IMR-90 (cell line): ENCODE results near the gene COL20A1. TPM values are rescaled to one million over a fixed set of nuclear protein-coding genes. Genes with fewer than 3 reads are reported as not detected.

Experiments used
- ATAC-seq: fragments of 200-7000 bp; cut with Tn5 transposase; 2 replicates; pipeline ENCODE4 v1.9.1; 2020; ENCODE audit warnings: low read depth, mild to moderate bottlenecking, moderate library complexity
- BruUV-seq: library from RNA; stranded (reverse); fragments of 400-500 nt; replicated peaks from 2 replicates; lab custom pipeline; 2021; lab: Mats Ljungman, UMichigan
- CTCF ChIA-PET: fragments of 300-600 bp; formaldehyde crosslinking; extraction: SDS; loops from one replicate; lab custom pipeline; 2021; ENCODE audit warnings: antibody characterized with exemption; lab: Yijun Ruan, JAX
- POLR2A ChIA-PET: fragments of 300-600 bp; sonication (Branson Sonifier 250); formaldehyde crosslinking; loops from one replicate; lab custom pipeline; 2022; ENCODE audit warnings: antibody characterized with exemption; ENCODE audit not compliant: unreplicated experiment; lab: Charles Lee
- DNase-seq: peaks from one replicate; pipeline ENCODE4 v3.0.0; 2013
- H2AFZ ChIP-seq: replicated peaks from 2 replicates; pipeline ENCODE3; 2013; ENCODE audit warnings: low read length, mild to moderate bottlenecking; ENCODE audit not compliant: poor library complexity
- H2AK5ac ChIP-seq: 2 replicates; pipeline ENCODE4 v1.6.1; 2013; ENCODE audit warnings: low read depth, low read length, inconsistent platforms
- H2AK9ac ChIP-seq: replicated peaks from 2 replicates; pipeline ENCODE3; 2013; ENCODE audit warnings: mild to moderate bottlenecking, low read depth, low read length, moderate library complexity; ENCODE audit not compliant: poor library complexity
- H2BK120ac ChIP-seq: 2 replicates; pipeline ENCODE4 v1.6.1; 2013; ENCODE audit warnings: low read depth, low read length, inconsistent platforms
- H2BK15ac ChIP-seq: 3 replicates; pipeline ENCODE4 v1.6.1; 2013; ENCODE audit warnings: low read depth, low read length, inconsistent platforms
- H2BK20ac ChIP-seq: 2 replicates; pipeline ENCODE4 v1.6.1; 2013; ENCODE audit warnings: low read depth, mild to moderate bottlenecking, inconsistent platforms, low read length, moderate library complexity
- H2BK5ac ChIP-seq: 2 replicates; pipeline ENCODE4 v1.6.1; 2013; ENCODE audit warnings: mild to moderate bottlenecking, low read depth, low read length, inconsistent platforms; ENCODE audit not compliant: poor library complexity, severe bottlenecking
- H3K14ac ChIP-seq: replicated peaks from 2 replicates; pipeline ENCODE4 v1.6.1; 2013; ENCODE audit warnings: low read depth, low read length, inconsistent platforms
- H3K18ac ChIP-seq: 2 replicates; pipeline ENCODE4 v1.6.1; 2013; ENCODE audit warnings: low read depth, low read length, control low read depth
- H3K23ac ChIP-seq: 2 replicates; pipeline ENCODE4 v1.6.1; 2013; ENCODE audit warnings: low read depth, low read length, inconsistent platforms
- H3K27ac ChIP-seq: 2 replicates; pipeline ENCODE4 v1.5.1; 2013; ENCODE audit warnings: mild to moderate bottlenecking, control low read depth, low read length; ENCODE audit not compliant: insufficient read depth
- H3K27me3 ChIP-seq: 2 replicates; pipeline ENCODE4 v1.6.1; 2013; ENCODE audit warnings: low read length; ENCODE audit not compliant: control insufficient read depth, insufficient read depth
- H3K36me3 ChIP-seq: 2 replicates; pipeline ENCODE4 v1.6.1; 2013; ENCODE audit warnings: low read length, mixed read lengths; ENCODE audit not compliant: control insufficient read depth, insufficient read depth
- H3K4ac ChIP-seq: 2 replicates; pipeline ENCODE4 v1.6.1; 2013; ENCODE audit warnings: low read depth, low read length, inconsistent platforms
- H3K4me1 ChIP-seq: 2 replicates; pipeline ENCODE4 v1.6.1; 2013; ENCODE audit warnings: low read length, mixed read lengths; ENCODE audit not compliant: control insufficient read depth, insufficient read depth
- H3K4me2 ChIP-seq: 2 replicates; pipeline ENCODE4 v1.6.1; 2013; ENCODE audit warnings: low read depth, mild to moderate bottlenecking, control low read depth, low read length, moderate library complexity
- H3K4me3 ChIP-seq: 2 replicates; pipeline ENCODE4 v1.5.1; 2013; ENCODE audit warnings: low read depth, mild to moderate bottlenecking, control low read depth, low read length, moderate library complexity; ENCODE audit not compliant: insufficient read depth
- H3K56ac ChIP-seq: 2 replicates; pipeline ENCODE4 v1.6.1; 2013; ENCODE audit warnings: low read length, inconsistent platforms; ENCODE audit not compliant: insufficient read depth; ENCODE audit errors: extremely low read depth
- H3K79me1 ChIP-seq, 2 experiments: 2 replicates each; pipeline ENCODE4 v1.6.1; 2013; ENCODE audit warnings: low read length in 2 of 2, inconsistent platforms in 1 of 2, low read depth in 1 of 2
- H3K9ac ChIP-seq: 2 replicates; pipeline ENCODE4 v1.6.1; 2013; ENCODE audit warnings: low read depth, low read length, control low read depth
- H3K9me1 ChIP-seq: 2 replicates; pipeline ENCODE4 v1.6.1; 2013; ENCODE audit warnings: low read length, inconsistent platforms; ENCODE audit not compliant: insufficient read depth
- H3K9me3 ChIP-seq: 2 replicates; pipeline ENCODE4 v1.6.1; 2013; ENCODE audit warnings: low read length; ENCODE audit not compliant: control insufficient read depth, insufficient read depth
- H4K20me1 ChIP-seq: 2 replicates; pipeline ENCODE4 v1.6.1; 2013; ENCODE audit warnings: low read length, inconsistent platforms; ENCODE audit not compliant: insufficient read depth
- H4K5ac ChIP-seq: 2 replicates; pipeline ENCODE4 v1.6.1; 2013; ENCODE audit warnings: mild to moderate bottlenecking, low read depth, low read length, control low read depth
- H4K8ac ChIP-seq, 2 experiments: 2 replicates each; pipeline ENCODE4 v1.6.1; 2013; ENCODE audit warnings: low read depth in 2 of 2, low read length in 2 of 2, control low read depth in 1 of 2, inconsistent platforms in 1 of 2
- H4K91ac ChIP-seq: 2 replicates; pipeline ENCODE4 v1.6.1; 2013; ENCODE audit warnings: low read depth, low read length, inconsistent platforms; ENCODE audit not compliant: insufficient read depth
- CEBPB ChIP-seq: IDR thresholded peaks from 2 replicates; pipeline ENCODE4 v1.6.1; 2012; ENCODE audit warnings: low read depth, low read length, improper control_type of control experiment
- CHD1 ChIP-seq: IDR thresholded peaks from 2 replicates; pipeline ENCODE4 v1.6.1; 2012; ENCODE audit warnings: low read depth, low read length, improper control_type of control experiment
- CTCF ChIP-seq: conservative IDR thresholded peaks from 2 replicates; pipeline ENCODE4 v1.5.1; 2012; ENCODE audit warnings: mild to moderate bottlenecking, low read depth, low read length, improper control_type of control experiment
- ELK1 ChIP-seq: fragments of 150-350 bp; IDR thresholded peaks from 2 replicates; pipeline ENCODE4 v1.6.1; 2016; ENCODE audit warnings: low read depth, mild to moderate bottlenecking, low read length, moderate library complexity, borderline replicate concordance
- FOS ChIP-seq: fragments of 150-350 bp; IDR thresholded peaks from 2 replicates; pipeline ENCODE4 v1.6.1; 2016; ENCODE audit warnings: low read depth, low read length
- MAFK ChIP-seq: IDR thresholded peaks from 2 replicates; pipeline ENCODE4 v1.6.1; 2012; ENCODE audit warnings: low read depth, low read length, improper control_type of control experiment
- MAZ ChIP-seq: IDR thresholded peaks from 2 replicates; pipeline ENCODE4 v1.6.1; 2012; ENCODE audit warnings: low read depth, mild to moderate bottlenecking, low read length, improper control_type of control experiment, moderate library complexity, borderline replicate concordance
- MXI1 ChIP-seq: IDR thresholded peaks from 2 replicates; pipeline ENCODE4 v1.6.1; 2012; ENCODE audit warnings: low read depth, mild to moderate bottlenecking, low read length, moderate library complexity, borderline replicate concordance
- NFE2L2 ChIP-seq: fragments of 150-350 bp; IDR thresholded peaks from 2 replicates; pipeline ENCODE4 v1.6.1; 2016; ENCODE audit warnings: low read depth, mild to moderate bottlenecking, low read length
- POLR2A ChIP-seq: IDR thresholded peaks from 2 replicates; pipeline ENCODE4 v1.6.1; 2012; ENCODE audit warnings: mild to moderate bottlenecking, low read depth, low read length
- RCOR1 ChIP-seq: IDR thresholded peaks from 2 replicates; pipeline ENCODE4 v1.6.1; 2012; ENCODE audit warnings: mild to moderate bottlenecking, low read length, improper control_type of control experiment; ENCODE audit not compliant: insufficient replicate concordance
- SMC3 ChIP-seq: fragments of 150-350 bp; IDR thresholded peaks from 2 replicates; pipeline ENCODE4 v1.6.1; 2016; ENCODE audit warnings: low read depth, mild to moderate bottlenecking, antibody characterized with exemption, low read length, moderate library complexity
- USF2 ChIP-seq: fragments of 150-350 bp; IDR thresholded peaks from 2 replicates; pipeline ENCODE4 v1.6.1; 2017; ENCODE audit warnings: mild to moderate bottlenecking, antibody characterized with exemption, low read length, low read depth
- WGBS, 2 experiments: methylation state at CpG; one replicate each; pipeline versions ENCODE4 v1.1.5 to v1.1.7; 2013; ENCODE audit warnings: missing lambda C conversion rate in 2 of 2; ENCODE audit not compliant: insufficient read length in 1 of 2; ENCODE audit errors: extremely low coverage in 2 of 2; 5-methylcytosine and 5-hydroxymethylcytosine counted together
- dilution Hi-C: fragments of 300-500 bp; cut with HindIII; formaldehyde crosslinking; loops from one replicate; pipeline ENCODE4 v1.14.3; 2018; ENCODE audit warnings: low sequenced_read_pairs; ENCODE audit not compliant: unreplicated experiment
- in situ Hi-C: fragments of 300-500 bp; cut with MboI; formaldehyde crosslinking; loops from 3 replicates; pipeline ENCODE4 v1.14.3; 2019; ENCODE audit warnings: low sequenced_read_pairs, inconsistent platforms, mixed read lengths
- intact Hi-C: fragments of 100-400 bp; cut with micrococcal nuclease; formaldehyde crosslinking; loops from 2 replicates; pipeline ENCODE4 v1.10.0; 2022
- polyA plus RNA-seq, 3 experiments: library from polyadenylated mRNA; depleted of rRNA; stranded (reverse); fragments of >200 nt; gene quantifications; 2 replicates each; pipeline ENCODE4 v1.2.3, GENCODE V29; 2012; ENCODE audit warnings: low replicate concordance in 1 of 3
- total RNA-seq: library from RNA; depleted of rRNA; stranded (reverse); fragments of >200 nt; gene quantifications from 2 replicates; pipeline ENCODE4 v1.2.3, GENCODE V29; 2012

Gene COL20A1
- total and polyA plus RNA-seq, 2 of the 4 experiments (the other 2 are of a cell fraction), result not detected

GRCh38 chr20:63317601-63318291 lies 24.8 kb downstream of the COL20A1 start:
- 72% methylated on average over 4 of the region's 18 CpGs; no CpG with 5 or more reads in 1 of the 2 experiments for whole genome bisulfite sequencing, 2 experiments

More at GRCh38 chr20:63317601-63318291, 24.8 kb downstream of the COL20A1 start:
- no peak overlapping the region for H4K91ac ChIP-seq
- H3K4me2 ChIP-seq, result no peak overlapping the region
- dilution Hi-C loops (no loop called here), in situ Hi-C loops (no loop called here), intact Hi-C loops (no loop called here)
- H3K23ac ChIP-seq, result no peak overlapping the region
- H2AK5ac ChIP-seq, result no peak overlapping the region
- H4K5ac ChIP-seq, result no peak overlapping the region
- no peak for TF ChIP-seq FOS
- no peak for TF ChIP-seq RCOR1
- no peak for TF ChIP-seq POLR2A
- TF ChIP-seq MXI1, result no peak
- TF ChIP-seq CHD1, result no peak
- TF ChIP-seq USF2, result no peak
- no peak for TF ChIP-seq MAZ
- TF ChIP-seq CTCF, result no peak
- no peak for TF ChIP-seq MAFK
- no peak for TF ChIP-seq CEBPB
- no peak for TF ChIP-seq SMC3
- no peak for TF ChIP-seq NFE2L2
- no peak for TF ChIP-seq ELK1
- no peak overlapping the region for H2AFZ ChIP-seq
- no peaks in the 10 kb centered on the region for H3K79me1 ChIP-seq
- ATAC-seq (no peak), DNase-seq (no peak)
- H3K27me3 ChIP-seq, result peaks cover 31% of the 10 kb centered on the region
- H3K14ac ChIP-seq, result no peak overlapping the region
- H3K9me3 ChIP-seq, result no peaks in the 10 kb centered on the region
- H3K36me3 ChIP-seq, result no peaks in the 10 kb centered on the region
- no peak overlapping the region for H3K9ac ChIP-seq
- H3K9me1 ChIP-seq, result no peaks in the 10 kb centered on the region
- no peaks in the 10 kb centered on the region for H4K20me1 ChIP-seq
- POLR2A ChIA-PET, result no interaction called here
- no peak overlapping the region for H3K18ac ChIP-seq
- H4K8ac ChIP-seq, result no peak overlapping the region
- no peak overlapping the region for H3K56ac ChIP-seq
- H3K4ac ChIP-seq, result no peak overlapping the region
- H3K4me3 ChIP-seq, result no peak overlapping the region
- H2BK15ac ChIP-seq, result no peak overlapping the region
- no peak overlapping the region for H2BK20ac ChIP-seq
- H3K27ac ChIP-seq, result no peak overlapping the region
- CTCF ChIA-PET, result no interaction called here
- H2BK5ac ChIP-seq, result no peak overlapping the region
- no peak overlapping the region for H2AK9ac ChIP-seq
- no TSS peak for BruUV-seq
- peaks cover 10% of the 10 kb centered on the region; the same call in 1 of the 2 replicates for H3K4me1 ChIP-seq
- H2BK120ac ChIP-seq, result no peak overlapping the region
